Measurements from ENCODE around the gene TNFSF15.

- TF ChIP-seq CTCF (conservative IDR thresholded peaks at IDR 0.05) (no peak), ZFX (IDR thresholded peaks at IDR 0.05) (no peak)
Measured at GRCh38 chr9:114803479-114804265, 2.2 kb downstream of the TNFSF15 start.

Data from C4-2B (cell line).